Bronchial epithelial cell (primary cell): ENCODE results near the gene PAK6. TPM values are rescaled to one million over a fixed set of nuclear protein-coding genes. Genes with fewer than 3 reads are reported as not detected.

Source experiments
- DNase-seq: peaks from one replicate; pipeline ENCODE4 v3.0.0-alpha.2; 2010; ENCODE audit warnings: low read depth
- FAIRE-seq: peaks from 2 replicates; lab custom pipeline; 2011; peaks lifted over from hg19 to GRCh38; lab: Jason Lieb, UNC
- H3K27me3 ChIP-seq: 2 replicates; pipeline ENCODE4 v1.5.1; 2011; ENCODE audit warnings: low read length; ENCODE audit not compliant: control insufficient read depth, insufficient read depth
- H3K36me3 ChIP-seq: 2 replicates; pipeline ENCODE4 v1.5.1; 2011; ENCODE audit warnings: low read length; ENCODE audit not compliant: control insufficient read depth, insufficient read depth
- H3K4me3 ChIP-seq: 2 replicates; pipeline ENCODE4 v1.5.1; 2011; ENCODE audit warnings: mild to moderate bottlenecking, low read depth, low read length, control low read depth
- CTCF ChIP-seq: IDR thresholded peaks from 2 replicates; pipeline ENCODE4 v1.5.1; 2011; ENCODE audit warnings: mild to moderate bottlenecking, moderate library complexity, low read length, control low read depth, inconsistent platforms; ENCODE audit not compliant: insufficient read depth, severe bottlenecking
- total RNA-seq: library from RNA; depleted of rRNA; stranded (reverse); fragments of >200 nt; gene quantifications from 2 replicates; pipeline ENCODE4 v1.2.1, GENCODE V29; 2014

The PAK6 gene
- total RNA-seq, 1 donor from 2014 or later = 11.6 TPM

- no peak for TF ChIP-seq CTCF
- Histone ChIP-seq H3K4me3 (no peak overlapping the region), H3K36me3 (peaks cover 17% of the 10 kb centered on the region), H3K27me3 (no peaks in the 10 kb centered on the region)
- DNase-seq (no peak), FAIRE-seq (no peak)
These were observed 12.8 kb downstream of the PAK6 start for GRCh38 chr15:40251486-40252140.

DNA sequence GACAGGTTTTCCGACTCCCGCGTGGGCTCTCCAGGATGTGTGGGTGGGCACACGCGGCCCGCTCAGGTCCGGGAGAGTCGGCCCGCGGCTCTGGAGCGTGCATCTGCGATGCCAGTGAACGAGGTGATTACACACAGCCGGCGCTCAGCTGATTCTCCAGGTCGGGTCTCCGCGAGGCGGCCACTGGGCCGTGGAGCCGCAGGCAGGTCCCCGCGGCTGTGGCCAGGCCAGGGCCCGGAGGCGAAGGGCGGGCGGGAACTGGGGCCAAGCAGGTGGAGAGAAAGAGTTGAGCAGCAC is 13.2 kb downstream of the PAK6 start:
- FAIRE-seq (no peak), DNase-seq (no peak)
- H3K4me3 ChIP-seq = peak overlapping the region; percentile 43
- H3K36me3 ChIP-seq = peaks cover 17% of the 10 kb centered on the region
- no peak for TF ChIP-seq CTCF
- no peaks in the 10 kb centered on the region for H3K27me3 ChIP-seq

GRCh38 chr15:40252438-40253166 is 13.7 kb downstream of the PAK6 start:
- H3K36me3 ChIP-seq = peaks cover 17% of the 10 kb centered on the region
- peak overlapping the region; percentile 43 for H3K4me3 ChIP-seq
- DNase-seq = peak; percentile 33
- TF ChIP-seq CTCF = no peak
- no peaks in the 10 kb centered on the region for H3K27me3 ChIP-seq
- FAIRE-seq = no peak

GRCh38 chr15:40253167-40253790 is 14.4 kb downstream of the PAK6 start:
- Histone ChIP-seq H3K36me3 (peaks cover 18% of the 10 kb centered on the region), H3K4me3 (peak overlapping the region; percentile 43), H3K27me3 (no peaks in the 10 kb centered on the region)
- no peak for DNase-seq
- no peak for FAIRE-seq
- TF ChIP-seq CTCF = no peak

GRCh38 chr15:40254452-40254851 is 15.6 kb downstream of the PAK6 start:
- FAIRE-seq = peak; percentile 55
- H3K27me3 ChIP-seq = no peaks in the 10 kb centered on the region
- peaks cover 22% of the 10 kb centered on the region for H3K36me3 ChIP-seq
- TF ChIP-seq CTCF = no peak
- no peak for DNase-seq
- no peak overlapping the region for H3K4me3 ChIP-seq
